ENCODE data around the gene CYP2W1.

DNA sequence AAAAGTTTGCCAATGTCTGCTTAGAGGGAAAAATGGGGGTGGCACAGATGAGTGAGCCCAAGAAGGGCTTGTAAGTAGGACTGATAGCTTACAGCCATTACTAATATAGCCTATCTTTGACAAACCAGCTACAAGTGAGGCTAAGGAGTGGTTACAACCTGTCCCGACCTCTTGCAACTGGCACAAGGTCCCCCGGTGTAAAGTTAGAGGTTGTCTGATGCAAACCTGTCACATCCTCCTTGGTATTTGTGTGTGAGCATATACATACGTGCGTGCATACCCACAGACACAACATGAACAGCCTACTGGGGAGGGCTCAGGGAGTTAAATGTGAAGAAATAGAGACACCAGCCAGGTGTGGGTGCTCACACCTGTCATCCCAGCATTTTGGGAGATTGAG is 43.1 kb upstream of the CYP2W1 start:
- TF ChIP-seq, protein P1, sequence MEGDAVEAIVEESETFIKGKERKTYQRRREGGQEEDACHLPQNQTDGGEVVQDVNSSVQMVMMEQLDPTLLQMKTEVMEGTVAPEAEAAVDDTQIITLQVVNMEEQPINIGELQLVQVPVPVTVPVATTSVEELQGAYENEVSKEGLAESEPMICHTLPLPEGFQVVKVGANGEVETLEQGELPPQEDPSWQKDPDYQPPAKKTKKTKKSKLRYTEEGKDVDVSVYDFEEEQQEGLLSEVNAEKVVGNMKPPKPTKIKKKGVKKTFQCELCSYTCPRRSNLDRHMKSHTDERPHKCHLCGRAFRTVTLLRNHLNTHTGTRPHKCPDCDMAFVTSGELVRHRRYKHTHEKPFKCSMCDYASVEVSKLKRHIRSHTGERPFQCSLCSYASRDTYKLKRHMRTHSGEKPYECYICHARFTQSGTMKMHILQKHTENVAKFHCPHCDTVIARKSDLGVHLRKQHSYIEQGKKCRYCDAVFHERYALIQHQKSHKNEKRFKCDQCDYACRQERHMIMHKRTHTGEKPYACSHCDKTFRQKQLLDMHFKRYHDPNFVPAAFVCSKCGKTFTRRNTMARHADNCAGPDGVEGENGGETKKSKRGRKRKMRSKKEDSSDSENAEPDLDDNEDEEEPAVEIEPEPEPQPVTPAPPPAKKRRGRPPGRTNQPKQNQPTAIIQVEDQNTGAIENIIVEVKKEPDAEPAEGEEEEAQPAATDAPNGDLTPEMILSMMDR (conservative IDR thresholded peaks at IDR 0.05; ENCODE audit: low read depth, low read length) = no peak
- no peak for TF ChIP-seq EZH2 (IDR thresholded peaks at IDR 0.05; ENCODE audit: low read length, unreplicated experiment)
- TF ChIP-seq EZH2phosphoT487 (IDR thresholded peaks at IDR 0.05; ENCODE audit: borderline replicate concordance, low read length) = no peak

Data from PC-3 (cell line).